Smooth muscle cell (in vitro differentiated cells): ENCODE data around the gene DNAJB6. TPM values are rescaled to one million over a fixed set of nuclear protein-coding genes. Genes with fewer than 3 reads are reported as not detected.

Source experiments
- DNase-seq: peaks from one replicate; lab custom pipeline; 2025; ENCODE audit not compliant: unreplicated experiment; lab: John Stamatoyannopoulos, UW
- H2AFZ ChIP-seq: fragments of 200-600 bp; sonication (generic); 2 replicates; pipeline ENCODE4 v1.6.0; 2016; ENCODE audit warnings: antibody characterized with exemption, low read depth, mild to moderate bottlenecking
- H3F3A ChIP-seq: fragments of 200-600 bp; sonication (generic); 2 replicates; pipeline ENCODE4 v1.6.0; 2017; ENCODE audit warnings: antibody characterized with exemption, low read depth
- H3K27ac ChIP-seq: fragments of 200-600 bp; sonication (generic); 2 replicates; pipeline ENCODE4 v1.5.1; 2016; ENCODE audit warnings: low read depth, mild to moderate bottlenecking
- H3K27me3 ChIP-seq: fragments of 200-600 bp; sonication (generic); 2 replicates; pipeline ENCODE4 v1.6.1; 2016; ENCODE audit warnings: low read depth, mild to moderate bottlenecking
- H3K36me3 ChIP-seq: fragments of 200-600 bp; sonication (generic); 2 replicates; pipeline ENCODE4 v1.5.1; 2016; ENCODE audit warnings: low read depth
- H3K4me1 ChIP-seq: fragments of 200-600 bp; sonication (generic); 2 replicates; pipeline ENCODE4 v1.5.1; 2016; ENCODE audit warnings: low read depth
- H3K4me2 ChIP-seq: fragments of 200-600 bp; sonication (generic); 2 replicates; pipeline ENCODE4 v1.6.0; 2016; ENCODE audit warnings: mild to moderate bottlenecking
- H3K4me3 ChIP-seq: fragments of 200-600 bp; sonication (generic); 2 replicates; pipeline ENCODE4 v1.5.1; 2016; ENCODE audit warnings: mild to moderate bottlenecking
- H3K79me2 ChIP-seq: fragments of 200-600 bp; sonication (generic); 2 replicates; pipeline ENCODE4 v1.6.0; 2016; ENCODE audit warnings: low read depth, mild to moderate bottlenecking
- H3K9ac ChIP-seq: fragments of 200-600 bp; sonication (generic); 2 replicates; pipeline ENCODE4 v1.6.0; 2016; ENCODE audit warnings: low read depth
- H3K9me3 ChIP-seq: fragments of 200-600 bp; sonication (generic); replicated peaks from 2 replicates; pipeline ENCODE4 v1.5.1; 2016; ENCODE audit warnings: low read depth
- H4K20me1 ChIP-seq: fragments of 200-600 bp; sonication (generic); 2 replicates; pipeline ENCODE4 v1.6.0; 2016; ENCODE audit warnings: low read depth
- WGBS: methylation state at CpG from one replicate; pipeline ENCODE4 v1.1.7; 2016; ENCODE audit warnings: low lambda C conversion rate; 5-methylcytosine and 5-hydroxymethylcytosine counted together
- polyA plus RNA-seq: library from polyadenylated mRNA; unstranded; fragments of >200 nt; fragmentation: Nextera tagmentation; extraction: Ambion mirVana; gene quantifications from 2 replicates; pipeline ENCODE4 v1.2.1, GENCODE V29; 2016
- total RNA-seq: library from RNA; depleted of rRNA; stranded (reverse); fragments of >200 nt; gene quantifications from 2 replicates; pipeline ENCODE4 v1.2.3, GENCODE V29; 2014
- TF ChIP-seq, protein P1 (sequence below): fragments of 200-600 bp; sonication (generic); IDR thresholded peaks from 2 replicates; pipeline ENCODE4 v1.5.1; 2017; ENCODE audit warnings: borderline replicate concordance, mild to moderate bottlenecking, antibody characterized with exemption; ENCODE audit not compliant: insufficient read depth, poor library complexity, severe bottlenecking

The DNAJB6 gene
- total and polyA plus RNA-seq, 2 experiments from 2014 or later: 103 to 104 TPM

DNA sequence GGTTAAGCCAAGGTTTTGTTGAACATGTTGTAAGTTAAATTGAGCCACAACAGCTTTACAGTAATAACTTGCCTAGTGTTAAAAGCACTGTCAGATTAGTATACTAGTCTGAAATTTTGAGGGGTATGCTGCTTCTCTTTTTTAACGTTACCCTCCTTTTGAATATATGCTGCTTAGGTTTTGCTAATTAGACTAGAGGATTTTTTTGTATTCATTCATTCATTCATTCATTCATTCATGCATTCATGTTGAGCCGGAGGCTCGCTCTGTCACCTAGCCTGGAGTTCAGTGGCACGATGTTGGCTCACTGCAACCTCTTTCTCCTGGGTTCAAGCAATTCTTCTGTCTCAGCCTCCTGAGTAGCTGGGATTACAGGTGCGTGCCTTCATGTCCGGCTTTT is 24.7 kb downstream of the DNAJB6 start:
- H3F3A ChIP-seq: no peaks in the 10 kb centered on the region
- TF ChIP-seq, protein P1, sequence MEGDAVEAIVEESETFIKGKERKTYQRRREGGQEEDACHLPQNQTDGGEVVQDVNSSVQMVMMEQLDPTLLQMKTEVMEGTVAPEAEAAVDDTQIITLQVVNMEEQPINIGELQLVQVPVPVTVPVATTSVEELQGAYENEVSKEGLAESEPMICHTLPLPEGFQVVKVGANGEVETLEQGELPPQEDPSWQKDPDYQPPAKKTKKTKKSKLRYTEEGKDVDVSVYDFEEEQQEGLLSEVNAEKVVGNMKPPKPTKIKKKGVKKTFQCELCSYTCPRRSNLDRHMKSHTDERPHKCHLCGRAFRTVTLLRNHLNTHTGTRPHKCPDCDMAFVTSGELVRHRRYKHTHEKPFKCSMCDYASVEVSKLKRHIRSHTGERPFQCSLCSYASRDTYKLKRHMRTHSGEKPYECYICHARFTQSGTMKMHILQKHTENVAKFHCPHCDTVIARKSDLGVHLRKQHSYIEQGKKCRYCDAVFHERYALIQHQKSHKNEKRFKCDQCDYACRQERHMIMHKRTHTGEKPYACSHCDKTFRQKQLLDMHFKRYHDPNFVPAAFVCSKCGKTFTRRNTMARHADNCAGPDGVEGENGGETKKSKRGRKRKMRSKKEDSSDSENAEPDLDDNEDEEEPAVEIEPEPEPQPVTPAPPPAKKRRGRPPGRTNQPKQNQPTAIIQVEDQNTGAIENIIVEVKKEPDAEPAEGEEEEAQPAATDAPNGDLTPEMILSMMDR: no peak
- H4K20me1 ChIP-seq: peaks cover 100% of the 10 kb centered on the region
- over 99% methylated on average over 6 of the region's 6 CpGs for WGBS
- no peak overlapping the region for H3K4me3 ChIP-seq
- peaks cover 4% of the 10 kb centered on the region for H3K36me3 ChIP-seq
- H3K4me1 ChIP-seq: peaks cover 4% of the 10 kb centered on the region
- H3K9ac ChIP-seq: no peak overlapping the region
- no peak overlapping the region for H3K4me2 ChIP-seq
- no peaks in the 10 kb centered on the region for H3K27me3 ChIP-seq
- H3K27ac ChIP-seq: no peak overlapping the region
- DNase-seq: no peak
- H3K79me2 ChIP-seq: peaks cover 100% of the 10 kb centered on the region
- no peaks in the 10 kb centered on the region for H3K9me3 ChIP-seq
- H2AFZ ChIP-seq: no peak overlapping the region

DNA sequence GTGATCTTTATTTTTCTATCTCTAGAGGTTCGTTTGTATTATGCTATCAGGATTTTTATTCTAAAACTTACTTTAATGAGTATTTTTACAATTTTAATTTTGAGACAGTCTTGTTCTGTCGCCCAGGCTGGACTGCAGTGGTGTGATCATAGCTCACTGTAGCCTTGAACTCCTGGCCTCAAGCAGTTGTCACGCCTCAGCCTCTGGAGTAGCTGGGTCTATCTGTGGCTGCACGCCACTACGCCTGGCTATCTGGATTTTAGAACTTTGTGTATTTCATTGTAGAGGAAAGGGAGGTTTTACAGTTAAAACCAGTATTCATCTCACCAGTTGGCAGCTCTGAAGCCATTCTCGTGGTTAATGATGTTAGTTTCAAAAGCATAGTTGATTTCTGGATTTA is 25.9 kb downstream of the DNAJB6 start:
- TF ChIP-seq, protein P1: no peak
- WGBS: 97% methylated on average over 6 of the region's 6 CpGs

DNA sequence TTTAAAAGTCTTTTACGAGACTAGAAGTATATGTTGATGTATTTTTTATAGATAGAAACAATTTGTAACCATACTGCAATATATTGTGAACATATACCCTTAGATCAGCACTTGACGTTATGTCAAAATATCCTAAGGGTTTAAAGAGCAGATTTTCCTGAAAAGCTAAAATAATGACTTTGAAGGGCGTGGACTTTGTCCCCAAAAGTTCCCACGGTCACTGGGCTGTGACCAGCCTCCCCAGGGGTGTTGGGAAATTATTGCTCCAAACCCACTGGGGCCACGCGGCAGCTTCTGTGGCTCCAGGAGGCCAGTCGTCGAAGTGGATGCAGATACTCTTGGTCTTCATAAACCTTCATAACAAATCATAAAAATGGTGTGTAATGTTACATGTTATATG is 29.9 kb downstream of the DNAJB6 start:
- 98% methylated on average over 8 of the region's 8 CpGs for WGBS
- H3K27ac ChIP-seq: no peak overlapping the region
- no peak overlapping the region for H3K4me3 ChIP-seq
- peaks cover 100% of the 10 kb centered on the region for H4K20me1 ChIP-seq
- TF ChIP-seq, protein P1: no peak
- H3K9me3 ChIP-seq: no peaks in the 10 kb centered on the region
- no peak for DNase-seq
- no peak overlapping the region for H3K9ac ChIP-seq
- peaks cover 86% of the 10 kb centered on the region for H3K79me2 ChIP-seq
- no peak overlapping the region for H2AFZ ChIP-seq
- no peak overlapping the region for H3K4me2 ChIP-seq
- peaks cover 37% of the 10 kb centered on the region for H3K36me3 ChIP-seq
- H3K27me3 ChIP-seq: no peaks in the 10 kb centered on the region
- H3K4me1 ChIP-seq: no peaks in the 10 kb centered on the region
- no peaks in the 10 kb centered on the region for H3F3A ChIP-seq

More for the DNA sequence above, 25.9 kb downstream of the DNAJB6 start:
- Histone ChIP-seq H3K27me3 (no peaks in the 10 kb centered on the region), H3K27ac (no peak overlapping the region), H3K36me3 (peaks cover 12% of the 10 kb centered on the region), H4K20me1 (peaks cover 100% of the 10 kb centered on the region), H3K4me3 (no peak overlapping the region), H3K9me3 (no peaks in the 10 kb centered on the region), H3K79me2 (peaks cover 99% of the 10 kb centered on the region), H3K4me2 (no peak overlapping the region), H2AFZ (no peak overlapping the region), H3F3A (no peaks in the 10 kb centered on the region), H3K9ac (no peak overlapping the region), H3K4me1 (no peaks in the 10 kb centered on the region)
- no peak for DNase-seq

DNA sequence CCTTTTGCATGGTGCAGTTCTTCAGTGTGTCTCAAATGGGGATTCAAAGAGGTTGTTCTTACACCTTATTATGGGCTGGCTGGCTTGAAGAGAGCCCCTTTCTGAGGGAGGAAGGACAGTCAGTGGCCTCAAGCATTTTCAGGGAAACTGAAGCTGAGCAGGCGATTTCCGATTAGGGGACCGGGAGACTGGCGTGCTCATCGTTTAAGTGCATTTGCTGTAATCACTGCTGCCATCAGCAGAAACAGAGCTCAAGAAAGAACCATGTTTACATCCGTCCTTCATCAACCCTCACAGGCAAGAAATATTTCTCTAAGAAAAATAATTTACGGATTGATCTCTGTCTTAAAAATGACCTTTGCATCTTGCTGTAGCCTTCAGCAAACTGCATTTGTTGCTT is 32.2 kb downstream of the DNAJB6 start:
- no peaks in the 10 kb centered on the region for H3K4me1 ChIP-seq
- no peak overlapping the region for H3K4me3 ChIP-seq
- H3K9me3 ChIP-seq: no peaks in the 10 kb centered on the region
- no peak overlapping the region for H3K27ac ChIP-seq
- H3K36me3 ChIP-seq: peaks cover 43% of the 10 kb centered on the region
- H3K79me2 ChIP-seq: peaks cover 84% of the 10 kb centered on the region
- no peak overlapping the region for H3K9ac ChIP-seq
- no peak for DNase-seq
- H3K27me3 ChIP-seq: no peaks in the 10 kb centered on the region
- H3K4me2 ChIP-seq: no peak overlapping the region
- WGBS: 95% methylated on average over 7 of the region's 7 CpGs
- no peak overlapping the region for H2AFZ ChIP-seq
- TF ChIP-seq, protein P1: no peak
- peaks cover 100% of the 10 kb centered on the region for H4K20me1 ChIP-seq
- H3F3A ChIP-seq: no peaks in the 10 kb centered on the region
